Loucy (cell line): ENCODE data around the gene FKBP8.

Experiments used
- EZH2phosphoT487 ChIP-seq: fragments of 200-600 bp; IDR thresholded peaks from 2 replicates; pipeline ENCODE4 v1.6.1; 2018; ENCODE audit warnings: antibody characterized with exemption, mild to moderate bottlenecking, moderate library complexity, borderline replicate concordance
- TF ChIP-seq, protein P1 (sequence below): fragments of 200-600 bp; sonication (generic); conservative IDR thresholded peaks from 2 replicates; pipeline ENCODE4 v1.5.1; 2014; ENCODE audit warnings: mild to moderate bottlenecking, antibody characterized with exemption, low read length

GRCh38 chr19:18494267-18494607 is 49.1 kb downstream of the FKBP8 start:
- TF ChIP-seq, protein P1, sequence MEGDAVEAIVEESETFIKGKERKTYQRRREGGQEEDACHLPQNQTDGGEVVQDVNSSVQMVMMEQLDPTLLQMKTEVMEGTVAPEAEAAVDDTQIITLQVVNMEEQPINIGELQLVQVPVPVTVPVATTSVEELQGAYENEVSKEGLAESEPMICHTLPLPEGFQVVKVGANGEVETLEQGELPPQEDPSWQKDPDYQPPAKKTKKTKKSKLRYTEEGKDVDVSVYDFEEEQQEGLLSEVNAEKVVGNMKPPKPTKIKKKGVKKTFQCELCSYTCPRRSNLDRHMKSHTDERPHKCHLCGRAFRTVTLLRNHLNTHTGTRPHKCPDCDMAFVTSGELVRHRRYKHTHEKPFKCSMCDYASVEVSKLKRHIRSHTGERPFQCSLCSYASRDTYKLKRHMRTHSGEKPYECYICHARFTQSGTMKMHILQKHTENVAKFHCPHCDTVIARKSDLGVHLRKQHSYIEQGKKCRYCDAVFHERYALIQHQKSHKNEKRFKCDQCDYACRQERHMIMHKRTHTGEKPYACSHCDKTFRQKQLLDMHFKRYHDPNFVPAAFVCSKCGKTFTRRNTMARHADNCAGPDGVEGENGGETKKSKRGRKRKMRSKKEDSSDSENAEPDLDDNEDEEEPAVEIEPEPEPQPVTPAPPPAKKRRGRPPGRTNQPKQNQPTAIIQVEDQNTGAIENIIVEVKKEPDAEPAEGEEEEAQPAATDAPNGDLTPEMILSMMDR, result no peak
- no peak for TF ChIP-seq EZH2phosphoT487
